Activated CD8-positive, alpha-beta memory T cell treated with anti-CD3 and anti-CD28 coated beads, Interleukin-2, amount 50 U/mL, for 24 hours (primary cell): ENCODE data around the gene CYP26B1.

Experiments
- DNase-seq: peaks from one replicate; pipeline ENCODE4 v3.0.0-alpha.2; 2020; ENCODE audit errors: extremely low read depth

CYP26B1 gene

DNA sequence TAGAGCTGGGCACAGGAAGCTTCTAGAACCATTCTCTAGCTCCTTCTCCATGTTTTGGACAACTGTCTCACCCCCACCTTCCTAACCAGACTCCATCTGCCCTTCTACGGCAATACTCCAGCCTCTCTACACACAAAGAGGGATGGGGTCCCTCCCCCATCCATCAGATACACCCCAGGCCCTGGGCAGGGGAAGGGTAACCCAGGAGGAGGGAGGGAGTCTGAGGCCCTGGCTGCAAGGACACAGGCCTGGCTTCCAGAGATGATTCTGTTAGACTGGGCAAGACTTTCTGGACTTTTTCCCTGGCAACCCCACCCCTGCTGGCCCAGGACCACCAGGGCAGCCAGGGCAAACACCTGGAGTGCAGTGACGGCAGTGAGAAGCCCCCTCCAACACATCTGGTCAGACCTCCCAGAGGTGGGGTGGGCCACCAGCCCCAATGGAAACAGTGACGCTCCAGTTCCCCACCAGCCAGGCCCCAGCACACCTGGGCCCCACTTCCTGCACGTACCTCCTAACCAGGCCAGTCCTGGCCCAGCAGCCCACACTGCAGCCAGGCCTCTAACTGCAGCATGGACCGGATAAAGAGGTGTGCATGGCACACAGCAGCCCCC lies 6.5 kb downstream of the CYP26B1 start:
- no peak for DNase-seq

DNA sequence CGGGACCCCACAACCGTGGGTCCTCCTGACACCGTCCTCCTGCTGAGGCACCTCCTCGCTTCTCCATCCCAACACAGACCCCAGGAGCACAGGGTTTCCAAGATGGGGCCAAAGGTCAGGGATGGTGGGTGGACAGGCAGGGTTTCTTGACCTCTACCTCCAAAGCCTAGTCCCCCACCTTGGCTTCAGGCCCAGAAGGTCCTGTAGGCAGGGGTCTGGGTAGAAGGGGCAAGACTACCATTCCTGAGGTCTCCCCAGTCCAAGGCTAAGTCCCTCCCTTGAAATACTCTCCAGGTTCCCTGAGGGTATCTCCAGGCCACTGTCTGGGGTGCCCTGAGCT lies 7.1 kb downstream of the CYP26B1 start:
- DNase-seq = no peak

DNA sequence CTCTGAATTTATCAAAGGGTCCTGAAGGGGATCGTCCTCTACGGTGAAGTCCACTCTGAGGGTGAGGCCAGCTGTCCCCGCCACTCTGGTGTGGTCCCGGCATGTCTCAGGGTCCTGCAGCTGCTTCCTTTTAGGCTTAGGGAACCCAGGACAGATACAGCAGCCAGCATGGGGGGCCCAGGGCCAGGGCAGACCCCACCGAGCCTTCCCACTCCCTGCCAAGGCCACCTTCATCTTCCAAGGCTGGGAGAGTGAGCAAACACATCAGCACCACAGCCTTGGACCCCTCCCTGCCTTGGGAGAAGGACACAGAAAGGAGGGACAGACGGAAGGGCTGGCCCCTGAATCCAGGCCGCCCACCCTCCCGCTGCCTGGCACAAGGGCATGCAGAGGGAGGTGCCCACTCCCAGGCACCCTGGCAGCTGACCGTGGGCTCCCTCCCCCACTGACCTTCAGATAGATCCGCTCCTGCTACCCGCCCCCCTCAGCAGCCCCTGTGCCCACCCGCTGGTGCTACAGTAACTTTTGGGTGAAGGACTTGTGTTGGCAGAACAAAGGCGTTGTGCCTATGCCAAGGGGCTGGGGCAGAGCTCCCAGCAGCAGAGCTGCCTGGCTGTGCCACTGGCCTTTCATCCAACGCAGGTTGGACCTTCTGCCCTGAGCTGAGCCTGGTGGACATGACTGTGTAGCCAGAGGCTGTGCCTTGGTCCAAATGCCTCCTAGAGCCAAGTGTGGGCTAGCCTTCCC lies 7.6 kb downstream of the CYP26B1 start:
- DNase-seq = no peak

- no peak for DNase-seq
Observed at GRCh38 chr2:72139471-72139873, 8.2 kb downstream of the CYP26B1 start.

DNA sequence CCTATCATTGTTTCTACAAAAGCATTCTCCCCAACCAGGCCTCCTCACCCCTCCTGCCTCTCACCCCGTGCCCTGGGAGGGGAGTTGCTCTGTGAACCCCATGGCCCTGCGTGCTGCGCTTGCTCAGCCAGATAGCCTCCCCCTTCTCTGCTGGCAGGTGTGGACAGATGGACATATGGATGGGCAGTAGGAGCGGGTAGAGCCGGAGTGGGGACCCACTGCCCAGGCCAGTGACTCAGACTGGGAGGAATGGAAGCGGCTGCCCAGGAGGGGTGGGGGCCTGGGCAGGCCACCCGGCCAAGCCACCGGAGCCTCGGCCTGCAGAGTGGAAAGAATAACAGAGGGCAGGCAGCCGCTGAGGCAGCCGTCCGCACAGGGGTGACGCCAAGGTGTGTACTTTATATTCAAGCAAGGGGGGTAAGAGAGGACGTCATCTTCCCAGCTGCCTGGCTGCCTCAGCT lies 8.7 kb downstream of the CYP26B1 start:
- no peak for DNase-seq

GRCh38 chr2:72138011-72138881 lies 9.4 kb downstream of the CYP26B1 start:
- DNase-seq = no peak

GRCh38 chr2:72137498-72138010 lies 10.1 kb downstream of the CYP26B1 start:
- DNase-seq = peak; percentile 20

- no peak for DNase-seq
Observed at GRCh38 chr2:72136933-72137497, 10.6 kb downstream of the CYP26B1 start.

GRCh38 chr2:72136331-72136730 lies 11.3 kb downstream of the CYP26B1 start:
- no peak for DNase-seq

- DNase-seq = no peak
Observed at GRCh38 chr2:72135921-72136320, 11.7 kb downstream of the CYP26B1 start.

GRCh38 chr2:72134997-72135800 lies 12.5 kb downstream of the CYP26B1 start:
- DNase-seq = no peak

GRCh38 chr2:72134408-72134996 lies 13.2 kb downstream of the CYP26B1 start:
- no peak for DNase-seq

DNA sequence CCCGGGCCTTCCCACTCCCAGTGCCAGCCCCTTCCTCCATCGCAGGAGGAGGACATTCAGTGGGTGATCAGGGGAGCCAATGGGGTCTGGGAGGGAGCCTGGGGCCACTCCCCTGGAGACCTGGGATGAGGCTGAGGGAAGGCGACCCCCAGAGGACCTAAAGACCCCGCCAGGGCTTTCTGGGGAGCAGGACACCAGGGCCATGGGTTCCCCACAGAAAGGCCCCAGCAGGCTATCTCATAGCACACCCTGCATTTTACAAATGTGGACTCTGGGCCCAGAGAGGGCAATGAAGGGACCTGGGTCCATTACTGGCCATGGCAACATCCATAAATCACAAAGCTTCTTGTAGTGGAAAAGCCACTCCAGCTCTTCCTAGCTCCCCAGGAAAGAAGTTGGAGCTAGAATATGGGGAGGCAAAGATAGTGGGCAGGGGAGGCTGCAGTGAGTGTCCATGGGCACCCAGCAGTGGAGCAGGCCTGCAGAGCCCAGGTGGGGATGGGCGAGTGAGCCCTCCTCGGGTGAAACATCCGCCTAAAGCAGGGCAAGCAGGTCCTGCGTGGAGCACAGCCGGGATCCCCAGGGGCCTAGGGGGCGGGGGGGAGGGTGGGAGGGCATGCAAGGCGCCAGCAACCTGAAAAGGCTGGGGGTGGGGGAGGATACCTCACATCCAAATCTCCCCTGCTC lies 13.8 kb downstream of the CYP26B1 start:
- no peak for DNase-seq

DNA sequence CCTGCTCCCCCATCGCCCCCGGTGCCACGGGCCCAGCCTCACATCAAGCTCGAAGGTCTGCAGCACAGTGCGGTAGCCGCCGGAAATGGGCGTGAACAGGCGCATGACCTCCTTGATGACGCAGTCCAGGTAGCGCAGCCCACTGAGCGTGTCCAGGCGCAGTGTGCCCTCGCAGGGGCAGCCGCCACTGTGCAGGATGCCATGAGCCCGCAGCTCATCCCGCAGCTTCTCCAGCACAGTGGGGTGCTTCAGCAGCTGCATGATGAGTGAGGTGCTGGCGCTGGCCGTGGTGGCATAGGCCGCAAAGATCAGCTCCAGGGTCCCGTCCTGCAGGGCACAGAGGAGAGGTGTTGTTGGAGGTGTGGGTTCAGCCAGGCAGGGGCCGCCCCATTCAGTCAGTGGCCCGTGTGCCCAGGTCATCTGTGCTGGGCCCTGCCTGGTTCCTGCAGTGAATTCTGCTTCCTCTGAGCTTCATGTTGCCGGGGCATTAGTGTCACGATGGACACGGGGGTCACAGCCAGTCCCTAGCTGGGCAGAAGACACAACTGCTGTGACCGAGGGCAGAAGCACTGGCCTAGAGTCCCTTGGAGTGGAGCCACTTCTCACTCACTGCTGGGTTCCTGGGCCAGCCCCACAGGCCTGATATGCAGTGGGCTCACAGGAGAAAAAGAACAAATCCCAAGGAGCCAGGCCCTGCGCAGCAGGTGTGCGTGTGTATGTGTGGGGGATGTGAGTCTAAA lies 14.5 kb downstream of the CYP26B1 start:
- no peak for DNase-seq

DNA sequence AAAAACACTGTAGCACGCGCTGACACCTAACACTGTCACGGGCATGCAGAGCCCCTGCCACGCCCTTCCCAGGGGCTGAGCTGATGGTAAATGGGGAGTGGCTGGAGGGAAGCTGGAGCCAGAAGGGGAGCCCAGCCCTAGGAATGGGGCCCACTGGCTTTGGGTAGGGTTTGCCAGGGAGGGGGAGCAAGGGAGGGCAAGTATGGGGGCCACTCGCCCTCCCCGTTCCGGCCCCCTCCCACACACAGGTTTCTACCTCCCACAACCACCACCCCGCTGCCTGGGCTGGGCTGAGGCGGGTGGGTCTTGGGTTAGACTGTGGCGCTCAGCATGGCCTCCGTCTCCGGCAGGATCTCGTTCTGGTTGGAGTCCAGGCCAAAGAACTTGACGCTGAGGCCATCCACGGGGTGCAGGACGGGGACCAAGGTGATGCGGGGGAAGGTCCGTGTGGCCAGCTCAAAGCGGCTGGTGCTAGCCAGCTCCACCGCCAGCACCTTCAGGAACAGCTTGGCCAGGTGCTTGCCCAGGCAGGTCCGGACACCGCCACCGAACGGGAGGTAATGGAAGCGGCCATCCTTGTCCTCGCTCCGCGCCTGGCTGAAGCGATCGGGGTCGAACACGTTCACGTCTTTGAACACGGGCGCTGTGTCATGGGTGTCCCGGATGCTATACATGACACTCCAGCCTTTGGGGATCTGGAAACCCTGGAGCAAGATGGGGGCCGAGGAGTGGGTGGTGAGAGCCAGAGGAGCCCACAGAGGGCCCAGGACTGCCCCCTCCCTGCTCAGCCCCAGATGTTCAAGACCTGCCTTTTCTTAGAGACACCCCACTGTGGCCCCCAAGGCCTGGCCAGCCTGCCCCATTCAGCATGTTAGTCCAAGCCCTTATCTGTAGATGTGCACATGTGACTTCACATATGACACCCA lies 15.5 kb downstream of the CYP26B1 start:
- DNase-seq = no peak

DNA sequence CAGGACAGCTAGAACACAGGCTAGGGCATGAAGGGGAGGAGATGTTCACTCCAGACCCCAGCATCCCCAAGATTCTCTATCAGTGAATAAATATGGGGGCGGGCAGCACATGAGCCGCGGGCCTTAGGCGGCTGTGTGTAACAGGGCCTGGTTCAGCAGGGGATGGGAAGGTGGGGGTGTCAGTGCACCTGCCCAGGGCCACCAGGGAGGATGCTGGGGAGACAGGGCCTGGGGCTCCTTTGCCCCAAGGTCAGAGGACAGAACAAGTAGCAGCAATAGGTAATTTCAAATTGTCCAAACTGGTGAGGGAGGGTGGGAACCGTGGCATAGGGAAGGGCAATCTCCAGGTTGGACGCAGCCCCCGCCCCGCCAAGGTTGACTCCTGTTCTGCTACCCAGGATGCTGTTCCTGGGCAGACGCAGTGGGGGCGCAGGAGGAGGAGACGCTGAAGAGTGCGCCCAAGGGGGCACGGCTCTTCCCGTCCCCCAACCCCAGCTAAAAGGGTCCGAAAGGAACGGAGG lies 16.2 kb downstream of the CYP26B1 start:
- no peak for DNase-seq

GRCh38 chr2:72130659-72131360 lies 16.9 kb downstream of the CYP26B1 start:
- no peak for DNase-seq
